ENCODE results near the gene CATSPER3.

The CATSPER3 gene

DNA sequence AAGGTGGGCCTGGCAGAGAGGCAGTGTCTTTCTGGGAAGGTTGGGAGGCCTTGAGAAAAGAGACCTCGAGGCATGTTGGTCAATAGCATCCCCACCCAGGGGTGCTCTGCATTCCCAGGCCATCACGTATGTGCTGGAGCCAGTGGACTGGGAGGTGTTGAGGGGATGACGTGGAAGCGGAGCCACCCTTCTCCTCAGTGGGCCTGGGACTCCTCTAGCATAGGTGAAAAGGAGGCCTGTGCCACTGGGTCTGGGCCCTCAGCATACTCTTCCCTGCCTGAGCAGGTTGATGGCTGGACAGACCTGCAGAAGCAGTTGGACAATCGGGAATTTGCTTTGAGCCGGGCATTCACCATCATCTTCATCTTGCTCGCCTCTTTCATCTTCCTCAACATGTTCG, 40.8 kb downstream of the CATSPER3 start:
- TF ChIP-seq, protein P1, sequence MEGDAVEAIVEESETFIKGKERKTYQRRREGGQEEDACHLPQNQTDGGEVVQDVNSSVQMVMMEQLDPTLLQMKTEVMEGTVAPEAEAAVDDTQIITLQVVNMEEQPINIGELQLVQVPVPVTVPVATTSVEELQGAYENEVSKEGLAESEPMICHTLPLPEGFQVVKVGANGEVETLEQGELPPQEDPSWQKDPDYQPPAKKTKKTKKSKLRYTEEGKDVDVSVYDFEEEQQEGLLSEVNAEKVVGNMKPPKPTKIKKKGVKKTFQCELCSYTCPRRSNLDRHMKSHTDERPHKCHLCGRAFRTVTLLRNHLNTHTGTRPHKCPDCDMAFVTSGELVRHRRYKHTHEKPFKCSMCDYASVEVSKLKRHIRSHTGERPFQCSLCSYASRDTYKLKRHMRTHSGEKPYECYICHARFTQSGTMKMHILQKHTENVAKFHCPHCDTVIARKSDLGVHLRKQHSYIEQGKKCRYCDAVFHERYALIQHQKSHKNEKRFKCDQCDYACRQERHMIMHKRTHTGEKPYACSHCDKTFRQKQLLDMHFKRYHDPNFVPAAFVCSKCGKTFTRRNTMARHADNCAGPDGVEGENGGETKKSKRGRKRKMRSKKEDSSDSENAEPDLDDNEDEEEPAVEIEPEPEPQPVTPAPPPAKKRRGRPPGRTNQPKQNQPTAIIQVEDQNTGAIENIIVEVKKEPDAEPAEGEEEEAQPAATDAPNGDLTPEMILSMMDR (IDR thresholded peaks at IDR 0.05; ENCODE audit: control insufficient read depth, insufficient read depth, low read depth, low read length, missing control alignments), result no peak
- DNase-seq (ENCODE audit: low read depth), result no peak
- no peak overlapping the region for H3K4me3 ChIP-seq (ENCODE audit: control insufficient read depth, low read depth, low read length)

DNA sequence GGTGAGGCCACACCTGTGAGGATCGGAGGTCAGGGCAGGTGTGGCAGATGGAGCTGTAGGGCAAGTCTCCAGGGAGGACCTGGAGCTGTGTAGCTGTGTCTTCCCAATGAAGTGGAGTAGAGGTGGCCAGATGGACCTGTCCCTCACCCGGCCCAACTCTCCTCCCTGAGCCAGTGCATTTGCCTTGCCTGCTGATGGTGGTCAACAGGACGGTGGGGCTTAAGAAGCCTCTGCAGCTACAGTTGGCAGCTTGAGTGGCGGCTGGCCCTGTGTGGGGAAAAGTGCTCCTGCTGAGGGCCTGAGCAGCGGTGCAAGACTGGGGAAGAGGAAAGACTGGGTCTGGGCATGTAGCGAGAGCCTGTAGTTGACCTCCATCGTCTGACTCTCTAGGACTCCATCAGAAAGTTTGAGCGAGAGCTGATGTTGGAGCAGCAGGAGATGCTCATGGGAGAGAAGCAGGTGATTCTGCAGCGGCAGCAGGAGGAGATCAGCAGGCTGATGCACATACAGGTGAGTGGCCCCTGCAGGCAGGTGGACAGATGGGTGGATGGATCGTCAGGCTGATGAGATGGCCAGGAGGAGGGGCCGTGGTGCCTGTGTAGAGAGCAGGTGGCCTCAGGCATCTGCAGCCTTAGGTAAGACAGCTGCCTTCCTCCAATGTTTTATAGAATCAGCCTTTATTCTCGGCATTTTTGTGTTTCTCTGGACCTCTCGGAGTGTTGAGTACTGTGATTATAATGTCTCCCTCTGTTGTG, 41.5 kb downstream of the CATSPER3 start:
- no peak for DNase-seq (ENCODE audit: low read depth)

DNA sequence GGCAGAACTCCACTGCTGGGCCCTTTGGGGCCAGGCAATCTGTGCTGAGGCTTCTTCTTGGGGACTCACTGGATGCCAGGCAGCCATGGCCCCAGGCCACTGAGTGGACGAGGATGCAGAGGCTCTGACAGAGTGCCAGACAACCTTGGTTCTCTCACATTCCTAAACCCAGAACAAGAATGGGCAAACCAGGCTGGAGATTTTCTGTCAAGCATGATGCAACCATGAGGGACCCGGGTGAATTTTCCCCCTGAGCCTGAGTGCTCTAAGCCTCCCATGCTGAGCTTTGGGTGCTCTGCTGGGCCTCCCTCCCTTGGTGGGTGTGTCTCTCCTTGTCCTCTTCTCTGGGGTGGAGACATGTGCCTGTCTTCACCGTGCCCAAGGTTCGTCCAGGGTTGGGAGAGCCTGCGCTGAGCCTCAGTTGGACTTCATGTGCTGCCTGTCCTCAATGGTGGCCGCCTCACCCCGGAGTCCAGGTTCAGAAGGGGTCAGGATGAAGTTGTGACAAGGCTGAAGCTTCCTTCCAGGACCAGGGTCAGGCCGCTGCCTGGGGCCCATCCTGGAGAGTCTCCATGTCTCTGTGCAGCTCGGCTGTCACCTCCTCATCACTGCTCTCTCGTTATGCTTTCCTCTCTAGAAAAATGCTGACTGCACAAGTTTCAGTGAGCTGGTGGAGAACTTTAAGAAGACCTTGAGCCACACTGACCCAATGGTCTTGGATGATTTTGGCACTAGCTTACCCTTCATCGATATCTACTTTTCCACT, 42.2 kb downstream of the CATSPER3 start:
- no peak for DNase-seq (ENCODE audit: low read depth)
- TF ChIP-seq, protein P1 (IDR thresholded peaks at IDR 0.05; ENCODE audit: control insufficient read depth, insufficient read depth, low read depth, low read length, missing control alignments), result no peak

More for the DNA sequence above, 41.5 kb downstream of the CATSPER3 start:
- H3K4me3 ChIP-seq (ENCODE audit: control insufficient read depth, low read depth, low read length), result no peak overlapping the region
- TF ChIP-seq, protein P1 (IDR thresholded peaks at IDR 0.05; ENCODE audit: control insufficient read depth, insufficient read depth, low read depth, low read length, missing control alignments), result no peak

DNA sequence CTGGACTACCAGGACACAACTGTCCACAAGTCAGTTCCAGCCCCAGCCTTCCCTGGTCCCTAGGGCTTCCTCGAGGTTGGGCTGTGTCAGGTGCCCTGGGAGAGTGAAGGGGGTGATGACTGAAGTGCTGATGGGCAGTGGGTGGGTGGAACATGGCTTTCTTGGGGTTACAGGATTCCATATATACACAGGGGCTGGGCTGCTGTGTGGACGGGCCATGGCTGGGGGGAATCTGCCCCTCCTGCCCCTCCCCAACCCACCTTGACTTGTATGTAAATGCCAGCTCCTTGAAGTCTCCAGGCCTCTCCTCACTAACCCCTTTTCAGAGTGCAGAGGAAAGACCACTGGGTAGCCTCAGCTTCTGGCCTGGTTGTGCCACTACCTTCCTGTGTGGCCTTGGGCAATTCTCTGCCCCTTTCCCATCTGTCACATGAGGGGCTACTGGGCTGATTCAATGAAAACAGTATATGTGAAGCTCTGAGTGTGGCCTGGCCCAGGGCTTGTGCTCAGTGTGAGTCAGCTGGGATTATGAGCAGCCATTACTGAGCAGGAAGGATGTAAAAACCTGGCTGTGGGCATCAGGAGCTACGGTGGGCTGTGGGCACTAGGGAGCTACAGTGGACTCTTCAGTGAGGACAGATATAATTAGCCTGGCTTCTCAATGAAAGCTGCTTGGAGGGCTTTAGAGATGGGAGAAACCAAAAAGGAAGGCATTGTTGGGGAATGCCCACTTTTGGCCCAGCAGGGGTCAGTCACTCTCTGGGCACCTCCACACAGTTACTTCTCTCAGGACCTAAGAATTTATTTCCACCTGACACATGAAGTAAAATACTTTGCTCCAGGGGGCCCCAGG, 43.0 kb downstream of the CATSPER3 start:
- TF ChIP-seq, protein P1 (IDR thresholded peaks at IDR 0.05; ENCODE audit: control insufficient read depth, insufficient read depth, low read depth, low read length, missing control alignments), result peak; percentile 38
- H3K4me3 ChIP-seq (ENCODE audit: control insufficient read depth, low read depth, low read length), result no peak overlapping the region
- DNase-seq (ENCODE audit: low read depth), result no peak

More for the DNA sequence above, 42.2 kb downstream of the CATSPER3 start:
- H3K4me3 ChIP-seq (ENCODE audit: control insufficient read depth, low read depth, low read length), result no peak overlapping the region

DNA sequence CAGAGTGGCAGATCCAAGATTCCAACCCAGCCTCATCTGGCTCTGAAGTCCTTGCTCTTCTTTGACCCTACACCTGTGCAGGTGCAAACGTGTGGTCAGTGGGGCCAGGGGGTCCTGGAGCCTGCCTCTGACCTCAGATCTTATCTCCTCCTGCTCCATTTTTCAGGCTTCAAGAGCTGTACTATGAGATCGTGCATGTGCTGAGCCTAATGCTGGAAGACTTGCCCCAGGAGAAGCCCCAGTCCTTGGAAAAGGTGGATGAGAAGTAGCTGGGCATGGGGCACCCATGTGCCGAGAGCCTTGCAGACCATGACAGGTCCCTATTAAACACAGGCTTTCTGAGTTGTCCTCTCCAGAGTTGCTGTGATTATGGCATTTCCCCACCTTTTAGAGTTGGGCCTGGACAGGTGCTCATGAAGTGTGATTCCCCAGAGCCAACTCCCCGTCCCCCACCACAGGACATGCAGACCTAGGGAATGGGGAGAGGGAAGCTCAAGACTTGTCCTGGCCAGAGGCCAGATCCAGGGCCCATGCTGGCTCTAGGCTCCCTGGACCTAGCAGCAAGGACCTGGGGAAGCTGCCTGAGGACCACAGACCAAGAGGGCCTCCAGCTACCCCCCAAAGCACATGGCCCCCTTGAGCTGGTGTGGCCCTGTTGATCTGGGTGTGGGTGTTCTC, 43.8 kb downstream of the CATSPER3 start:
- no peak for DNase-seq (ENCODE audit: low read depth)
- no peak overlapping the region for H3K4me3 ChIP-seq (ENCODE audit: control insufficient read depth, low read depth, low read length)

More for the DNA sequence above, 43.8 kb downstream of the CATSPER3 start:
- TF ChIP-seq, protein P1 (IDR thresholded peaks at IDR 0.05; ENCODE audit: control insufficient read depth, insufficient read depth, low read depth, low read length, missing control alignments), result no peak

Data from AG09309 (cell line).